Left ventricle myocardium superior (tissue), 1 donor: ENCODE data around the gene DCC. TPM values are rescaled to one million over a fixed set of nuclear protein-coding genes. Genes with fewer than 3 reads are reported as not detected.

ENCODE experiments used
- ATAC-seq: fragments of 200-7000 bp; cut with Tn5 transposase; one replicate; pipeline ENCODE4 v1.9.1; 2020; ENCODE audit warnings: mild to moderate bottlenecking, moderate library complexity
- DNase-seq: peaks from one replicate; pipeline ENCODE4 v3.0.0-alpha.2; 2020
- intact Hi-C: fragments of 100-400 bp; cut with micrococcal nuclease; formaldehyde crosslinking; loops from one replicate; pipeline ENCODE4 v1.11.0; 2022
- total RNA-seq: library from RNA; stranded (reverse); fragmentation: NEBNext Ultra II Directional; extraction: Animal tissue kit (Norgen Biotek cat#: 25700); gene quantifications from one replicate; pipeline ENCODE4 v1.2.1, GENCODE V29; 2021
- donor health status: DM: no; HTN: yes; CAD: no; lungs with severe emphysema.

DCC gene
- total RNA-seq, 1 donor from 2014 or later, result not detected

DNA sequence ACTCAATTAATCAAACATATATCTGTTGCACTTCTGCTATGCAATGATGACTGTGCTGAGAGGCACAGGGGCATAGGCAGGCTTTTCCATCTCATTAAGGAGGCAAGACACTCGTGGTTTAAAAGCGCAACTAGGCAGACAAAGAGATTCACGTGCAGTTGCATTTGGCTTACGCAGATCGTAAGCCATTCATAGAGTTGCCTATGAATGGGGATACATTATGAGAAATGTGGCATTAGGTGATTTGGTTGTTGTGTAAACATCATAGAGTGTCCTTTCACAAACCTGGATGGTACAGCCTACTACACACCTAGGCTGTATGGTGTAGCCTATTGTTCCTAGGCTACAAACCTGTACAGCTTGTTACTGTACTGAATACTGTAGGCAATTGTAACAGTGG lies 284.7 kb downstream of the DCC start:
- DNase-seq (no peak), ATAC-seq (no peak)
- intact Hi-C loops, result no loop called here

DNA sequence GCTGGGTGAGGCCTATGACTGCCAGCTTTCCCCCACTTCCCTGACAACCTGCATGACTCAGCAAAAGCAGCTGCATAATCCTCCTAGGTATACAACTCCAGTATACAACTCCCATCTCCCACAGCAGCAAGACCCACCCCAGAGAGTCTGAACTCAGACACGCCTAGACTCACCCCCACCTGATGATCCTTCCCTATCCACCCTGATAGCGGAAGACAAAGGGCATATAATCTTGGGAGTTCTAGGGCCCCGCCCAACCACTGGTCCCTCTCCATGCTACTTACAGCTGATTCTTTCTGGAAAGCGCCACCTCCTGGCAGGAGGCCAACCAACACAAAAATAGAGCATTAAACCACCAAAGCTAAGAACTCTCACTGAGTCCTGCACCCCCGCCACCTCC lies 296.5 kb downstream of the DCC start:
- no peak for DNase-seq
- ATAC-seq, result no peak
- intact Hi-C loops, result no loop called here

DNA sequence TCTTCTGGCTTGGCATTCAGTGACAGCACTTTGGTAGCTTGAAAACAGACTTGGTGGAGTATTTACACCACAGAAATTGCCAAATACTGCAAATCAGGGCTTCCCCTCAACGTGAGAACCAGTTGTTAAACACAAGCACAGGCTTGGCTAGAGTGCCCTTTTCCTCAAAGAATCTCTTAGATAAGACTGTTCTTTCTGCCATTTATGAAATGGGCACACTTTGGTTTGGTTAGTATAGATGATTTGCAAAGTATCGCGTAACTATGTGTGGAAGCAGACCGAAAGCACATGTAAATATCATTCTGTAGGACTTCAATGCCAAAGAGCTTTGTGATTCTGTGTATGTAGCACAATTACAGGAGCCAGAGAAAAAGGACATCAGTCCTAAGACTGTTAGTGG lies 308.2 kb downstream of the DCC start:
- no peak for DNase-seq
- intact Hi-C loops, result no loop called here
- no peak for ATAC-seq

DNA sequence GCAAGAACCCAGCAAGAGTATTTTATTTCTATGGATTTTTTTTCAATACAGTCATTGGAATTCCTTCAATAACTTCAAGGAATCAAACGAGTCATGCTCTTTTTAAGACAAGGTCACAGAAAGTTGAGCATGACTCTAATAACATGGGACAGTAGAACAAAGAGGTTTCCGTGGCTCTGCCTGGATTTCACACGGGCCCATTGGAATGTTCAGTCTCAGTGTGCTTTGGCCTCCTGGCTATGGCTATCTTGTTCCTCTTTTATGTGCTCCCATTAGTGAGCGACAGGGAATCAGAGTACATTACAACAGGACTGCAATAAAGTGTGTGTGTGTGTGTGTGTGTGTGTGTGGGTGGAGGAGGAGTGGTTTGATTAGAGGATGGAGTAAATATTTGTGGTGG lies 312.4 kb downstream of the DCC start:
- intact Hi-C loops, result no loop called here
- ATAC-seq, result no peak
- DNase-seq, result no peak

DNA sequence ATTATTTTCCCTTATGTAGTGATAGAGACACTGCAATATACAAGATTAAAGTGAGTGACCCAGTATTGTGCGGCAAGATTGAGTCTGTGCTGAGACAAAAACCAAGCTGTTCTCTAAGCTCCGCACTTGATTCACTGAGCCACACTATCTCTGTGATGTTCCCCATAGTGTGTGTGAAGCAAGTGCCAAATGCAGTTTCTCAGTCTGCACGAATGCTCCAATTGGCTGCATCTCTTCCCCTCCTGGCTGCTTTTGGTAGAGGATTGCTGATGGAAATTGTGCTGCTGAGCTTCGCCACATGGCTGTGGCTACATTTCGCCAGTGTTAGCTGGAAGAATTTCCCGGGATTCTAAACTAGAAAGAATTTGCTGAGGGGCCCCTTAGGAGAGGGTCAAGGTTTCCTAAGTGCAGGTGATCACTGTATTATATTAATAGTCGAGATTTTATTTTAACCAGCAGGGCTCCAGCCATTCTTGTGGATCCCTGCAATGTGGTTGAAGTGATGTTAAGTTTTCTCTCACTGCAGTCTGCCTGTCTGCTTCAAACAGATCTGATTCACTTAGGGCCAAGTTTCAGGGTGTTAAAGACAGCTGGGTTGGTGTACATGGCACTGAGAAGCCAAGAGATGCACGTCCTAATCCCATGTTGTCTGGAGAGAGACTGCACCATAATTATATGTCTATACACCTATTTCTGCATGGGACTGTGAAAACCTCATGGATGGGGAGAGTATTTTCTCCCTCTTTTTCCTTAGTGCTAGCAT lies 317.2 kb downstream of the DCC start:
- DNase-seq, result no peak
- no peak for ATAC-seq
- intact Hi-C loops, result no loop called here

DNA sequence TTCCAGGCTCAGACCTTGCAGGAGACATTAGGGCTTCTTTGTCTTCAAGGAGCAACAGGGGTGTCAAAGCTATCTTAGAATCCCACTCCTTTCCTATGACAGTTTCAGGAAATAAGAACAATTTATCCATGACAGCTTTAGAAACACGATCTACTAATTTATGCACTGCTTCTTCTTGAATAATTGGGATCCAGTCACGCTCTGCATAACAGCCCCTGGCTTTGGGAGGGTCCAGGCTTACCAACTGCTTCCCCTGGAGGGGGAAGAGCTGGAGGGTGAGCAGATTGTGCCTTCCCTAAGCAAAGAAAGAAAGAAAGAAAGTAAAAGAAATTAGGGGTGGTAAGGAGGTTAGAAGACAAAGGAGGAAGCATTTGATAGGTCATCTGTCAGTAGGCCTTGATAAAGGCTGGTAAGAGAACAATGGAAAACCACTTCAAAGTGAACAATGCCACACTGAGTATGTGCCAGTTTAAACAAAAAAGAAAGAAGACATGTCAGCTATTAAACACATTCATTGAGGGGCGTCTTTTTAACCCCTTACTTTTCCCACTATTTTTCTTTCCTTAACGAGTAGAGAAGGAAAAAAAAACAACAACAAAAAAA lies 327.6 kb downstream of the DCC start:
- ATAC-seq, result no peak
- intact Hi-C loops, result no loop called here

DNA sequence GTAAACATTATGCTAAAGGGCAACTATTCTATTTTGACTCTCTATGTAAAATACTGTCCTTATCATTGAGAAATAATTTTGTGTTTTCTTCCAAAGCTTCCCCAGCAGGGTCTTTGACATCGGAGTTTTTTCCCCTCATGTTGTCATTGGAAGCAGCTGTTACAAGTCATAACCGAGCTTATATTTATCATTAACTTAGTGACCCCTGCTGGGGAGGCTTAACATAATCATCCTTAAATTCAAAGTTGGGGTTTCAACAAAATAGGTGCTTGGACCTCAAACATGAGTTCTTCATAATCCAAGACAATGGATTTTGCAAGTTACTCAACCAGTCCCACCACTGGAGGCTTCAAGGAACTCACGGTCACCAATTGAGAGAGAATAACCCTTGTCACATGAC lies 330.9 kb downstream of the DCC start:
- DNase-seq (no peak), ATAC-seq (no peak)
- intact Hi-C loops, result no loop called here

More for the DNA sequence above, 327.6 kb downstream of the DCC start:
- DNase-seq, result no peak

DNA sequence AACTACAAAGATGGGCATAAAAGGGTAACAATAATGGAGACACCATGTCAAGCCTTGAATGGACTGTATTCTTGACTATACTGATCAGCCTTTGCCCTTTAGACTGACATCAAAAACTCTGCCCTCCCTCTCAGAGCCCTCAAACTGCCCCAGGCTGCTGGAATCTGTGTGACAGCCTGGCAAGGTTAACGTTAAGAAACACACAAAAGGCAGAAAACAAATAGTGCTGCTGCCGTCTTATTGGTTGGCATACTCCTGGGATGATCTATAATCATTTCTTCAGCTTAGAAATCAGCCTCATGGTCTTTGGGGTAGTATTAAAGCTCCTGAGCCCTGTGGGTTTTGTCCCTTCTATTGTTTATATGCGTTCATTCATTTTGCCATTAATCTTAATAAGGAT lies 338.0 kb downstream of the DCC start:
- intact Hi-C loops, result no loop called here
- DNase-seq (no peak), ATAC-seq (no peak)

DNA sequence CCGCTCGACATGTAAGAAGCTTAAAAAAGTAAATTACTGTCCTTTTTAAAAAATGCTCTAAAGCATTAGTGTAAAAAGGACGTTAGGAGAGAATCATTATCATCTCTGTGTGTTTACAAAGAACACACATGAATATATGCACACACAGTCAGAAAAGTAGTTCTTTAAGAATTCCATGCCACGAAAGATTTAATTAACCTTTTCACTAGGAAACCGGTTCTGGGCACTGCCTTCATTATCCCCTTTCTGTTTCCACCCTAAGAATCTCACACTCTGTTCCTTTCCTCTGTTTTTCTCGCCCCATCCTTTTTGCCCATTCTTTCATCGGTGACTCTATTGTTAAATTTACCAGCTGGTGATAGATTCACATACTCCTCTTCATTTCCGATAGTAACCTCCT lies 338.6 kb downstream of the DCC start:
- no peak for ATAC-seq
- intact Hi-C loops, result no loop called here
- DNase-seq, result no peak

DNA sequence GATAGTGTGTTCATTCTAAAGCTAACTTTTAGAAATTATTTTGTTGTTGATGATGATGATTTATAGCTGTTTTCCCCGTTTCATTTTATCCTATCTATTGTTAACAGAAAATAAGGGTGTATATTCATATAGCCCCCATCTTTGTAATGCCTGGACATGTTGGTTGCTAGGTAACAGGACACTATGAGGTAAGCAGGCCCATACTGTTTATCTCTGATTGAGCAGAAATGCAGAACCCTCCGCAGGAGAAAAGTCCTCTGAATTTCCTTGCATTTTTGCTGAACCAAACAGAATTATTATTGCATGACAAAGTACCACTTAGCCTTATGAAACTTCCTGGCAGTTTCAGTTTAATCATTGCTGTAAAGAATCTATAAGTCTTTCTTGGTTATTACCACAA lies 339.4 kb downstream of the DCC start:
- no peak for ATAC-seq
- intact Hi-C loops, result no loop called here
- DNase-seq, result no peak

DNA sequence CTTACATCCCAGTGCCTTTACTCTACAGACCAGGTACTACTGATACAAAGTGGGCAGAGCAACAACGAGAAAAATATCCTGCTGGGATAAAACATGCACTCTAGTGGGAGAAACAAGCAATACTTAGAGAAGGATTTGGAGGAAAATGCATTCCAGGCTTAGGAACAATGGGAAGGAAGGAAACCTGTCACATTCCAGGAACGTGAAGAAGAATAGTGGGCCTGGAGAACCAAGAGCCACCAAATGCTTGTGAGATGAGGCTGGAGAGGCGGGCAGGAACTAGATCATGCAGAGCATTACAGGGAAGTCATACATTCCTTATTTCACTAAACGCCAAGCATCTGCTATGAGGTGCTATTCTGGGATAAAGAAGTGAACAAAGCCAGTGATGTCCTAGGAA lies 342.3 kb downstream of the DCC start:
- intact Hi-C loops, result no loop called here
- ATAC-seq, result no peak
- no peak for DNase-seq

DNA sequence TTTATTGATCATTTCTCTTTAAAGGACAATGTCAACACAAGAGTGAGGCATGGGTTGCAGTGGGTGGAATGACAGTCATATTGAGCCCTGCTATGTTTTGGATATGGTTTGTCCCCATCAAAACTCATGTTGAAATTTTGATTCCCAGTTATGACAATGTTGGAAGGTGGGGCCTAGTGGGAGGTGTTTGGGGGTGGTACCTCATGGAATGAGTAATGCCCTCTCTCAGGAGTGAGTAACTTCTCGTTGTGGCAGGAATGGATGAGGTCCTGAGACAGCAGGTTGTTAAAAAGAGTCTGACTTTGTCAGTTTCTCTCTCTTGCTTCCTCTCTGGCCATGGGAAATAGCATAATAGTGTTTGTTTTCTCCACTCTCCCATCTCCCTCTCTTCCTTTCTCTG lies 345.3 kb downstream of the DCC start:
- intact Hi-C loops, result no loop called here
- ATAC-seq, result no peak
- DNase-seq, result no peak

DNA sequence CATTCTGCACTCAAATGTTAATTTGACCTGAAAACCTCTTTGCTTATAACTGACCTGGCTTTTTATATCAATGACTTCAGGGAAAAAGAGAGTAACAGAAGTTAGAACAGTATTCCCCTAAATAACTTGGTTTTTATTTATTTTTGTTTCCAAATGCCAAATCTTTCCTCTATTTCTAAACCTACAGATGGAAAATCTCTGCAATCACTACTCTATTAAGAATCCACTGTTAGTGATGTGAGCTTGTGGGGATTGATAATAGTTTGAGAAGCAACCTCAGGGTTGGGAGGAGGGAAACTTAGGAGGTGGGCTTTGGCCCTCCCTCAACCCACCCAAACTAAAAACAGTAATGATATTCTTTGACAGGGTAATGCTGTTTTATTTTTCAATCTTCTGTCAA lies 351.8 kb downstream of the DCC start:
- no peak for ATAC-seq
- DNase-seq, result no peak
- intact Hi-C loops, result no loop called here

DNA sequence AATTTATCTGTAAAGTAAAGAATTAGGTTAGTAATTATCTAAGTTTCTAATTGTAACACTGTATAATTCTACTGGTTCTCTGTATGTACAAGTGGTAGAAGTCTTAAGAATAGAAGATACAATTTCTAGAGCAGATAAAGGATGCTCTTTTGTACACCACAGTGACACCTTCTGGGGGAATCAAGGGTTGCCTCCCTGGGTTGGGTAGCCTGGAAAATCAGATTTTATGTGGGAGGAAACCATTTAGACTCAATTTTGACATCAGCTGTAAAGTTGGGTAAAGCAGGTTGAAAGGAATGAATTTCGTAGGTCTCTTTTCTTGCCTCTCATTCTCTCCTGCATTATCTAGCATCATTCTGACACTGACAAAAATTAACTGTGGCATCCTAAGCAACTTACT lies 354.8 kb downstream of the DCC start:
- ATAC-seq, result no peak
- intact Hi-C loops, result no loop called here
- DNase-seq, result no peak

DNA sequence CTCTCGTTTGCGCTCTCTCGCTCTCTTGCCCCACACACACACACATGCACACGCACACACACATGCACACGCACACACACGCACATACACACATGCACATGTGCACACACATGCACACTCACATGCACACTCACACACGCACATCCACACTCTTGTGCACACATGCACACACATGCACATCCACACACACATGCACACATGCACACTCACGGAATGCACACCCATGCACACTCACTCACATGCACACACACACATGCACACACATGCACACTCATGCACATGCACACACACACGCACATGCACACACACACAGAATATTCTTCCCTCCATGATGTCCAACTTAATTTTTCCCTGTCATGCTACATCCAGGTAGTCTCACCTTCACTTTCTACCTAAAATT lies 360.1 kb downstream of the DCC start:
- DNase-seq (no peak), ATAC-seq (no peak)
- intact Hi-C loops, result no loop called here

DNA sequence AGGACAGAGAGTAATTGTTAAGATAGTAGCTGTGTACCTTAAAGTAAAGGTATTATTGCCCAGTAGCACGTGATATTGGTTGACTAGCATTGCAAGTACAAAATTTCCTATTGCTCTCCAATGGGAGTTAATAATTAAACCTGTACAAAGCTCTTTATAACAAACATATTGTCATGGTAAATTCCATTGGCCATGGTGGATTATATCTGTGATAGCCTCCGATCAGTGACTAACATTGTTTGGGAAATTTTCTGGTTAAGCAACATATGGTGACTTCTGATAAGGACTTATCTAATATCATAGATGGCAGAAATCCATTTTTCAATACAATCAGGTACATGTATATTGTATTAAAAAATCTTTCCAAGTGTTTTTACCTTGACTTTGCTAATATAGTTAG lies 360.8 kb downstream of the DCC start:
- no peak for ATAC-seq
- intact Hi-C loops, result no loop called here
- no peak for DNase-seq

DNA sequence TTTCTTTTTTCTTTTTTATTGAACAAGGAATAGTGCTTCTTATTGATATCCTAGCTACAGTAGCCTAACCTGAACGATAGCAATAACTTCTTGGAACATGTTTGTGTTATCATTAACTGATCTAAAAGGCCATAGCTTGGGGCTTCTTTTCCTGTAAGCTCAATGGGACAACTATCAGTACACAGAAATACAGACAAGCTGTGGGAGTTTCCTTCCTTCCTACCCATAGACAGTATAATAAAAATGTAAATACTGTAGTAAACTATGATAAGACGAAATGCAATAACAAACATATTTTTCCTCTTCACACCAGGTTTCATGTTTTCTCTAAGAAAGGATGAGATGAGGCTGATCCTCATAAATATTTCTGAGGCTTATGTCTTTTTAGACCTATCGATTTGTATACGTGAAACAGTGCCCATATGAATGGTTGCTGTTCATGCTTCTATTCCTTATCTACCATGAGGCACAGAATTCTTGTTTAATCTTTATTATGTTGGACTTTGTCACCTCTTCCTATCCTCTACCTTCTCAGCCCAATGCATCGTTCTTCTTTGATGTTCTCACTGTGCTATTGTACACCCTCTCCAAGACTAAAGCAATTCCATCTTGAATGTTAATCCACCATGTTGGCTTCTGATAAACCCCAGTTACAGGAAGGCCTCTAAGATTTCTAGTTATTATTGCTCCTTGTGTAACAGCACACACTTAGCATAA lies 361.4 kb downstream of the DCC start:
- ATAC-seq (no peak), DNase-seq (no peak)
- intact Hi-C loops, result no loop called here

DNA sequence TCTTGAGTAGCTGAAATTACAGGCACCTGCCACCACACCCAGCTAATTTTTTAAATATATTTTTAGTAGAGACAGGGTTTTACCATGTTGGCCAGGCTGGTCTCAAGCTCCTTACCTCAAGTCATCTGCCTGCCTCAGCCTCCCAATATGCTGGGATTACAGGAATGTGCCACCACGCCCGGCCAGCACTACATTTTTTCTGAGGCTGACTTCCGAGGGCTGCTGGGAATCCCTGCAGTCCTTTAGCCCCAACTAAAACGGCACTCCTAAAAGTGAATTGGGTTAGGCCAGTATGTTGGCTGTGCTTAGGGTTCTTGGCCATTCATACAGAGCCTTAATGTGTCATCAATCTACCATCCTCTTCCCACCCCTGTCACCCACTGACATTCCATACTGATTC lies 375.4 kb downstream of the DCC start:
- ATAC-seq (no peak), DNase-seq (no peak)
- intact Hi-C loops, result no loop called here

DNA sequence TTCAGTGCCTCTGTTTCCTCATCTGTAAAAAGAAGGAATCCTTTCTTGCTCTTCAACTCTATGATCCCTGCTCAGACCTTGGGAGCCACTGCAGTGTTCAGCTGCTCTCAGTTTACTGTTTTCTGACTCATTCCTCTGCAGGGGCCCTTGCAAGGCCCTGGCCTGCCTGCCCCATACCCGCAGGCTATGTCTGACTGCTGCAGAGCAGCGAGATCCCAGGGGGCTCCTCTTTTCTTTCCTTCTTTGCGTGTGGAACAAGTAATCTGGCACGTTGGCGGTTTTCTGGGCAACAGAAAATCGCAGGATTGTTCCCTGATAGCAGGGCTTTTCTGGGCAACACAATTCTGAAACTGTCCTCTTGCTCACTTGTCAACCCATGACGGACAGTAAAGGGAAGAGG lies 376.0 kb downstream of the DCC start:
- DNase-seq (peak; percentile 21), ATAC-seq (no peak)
- intact Hi-C loops, result no loop called here

DNA sequence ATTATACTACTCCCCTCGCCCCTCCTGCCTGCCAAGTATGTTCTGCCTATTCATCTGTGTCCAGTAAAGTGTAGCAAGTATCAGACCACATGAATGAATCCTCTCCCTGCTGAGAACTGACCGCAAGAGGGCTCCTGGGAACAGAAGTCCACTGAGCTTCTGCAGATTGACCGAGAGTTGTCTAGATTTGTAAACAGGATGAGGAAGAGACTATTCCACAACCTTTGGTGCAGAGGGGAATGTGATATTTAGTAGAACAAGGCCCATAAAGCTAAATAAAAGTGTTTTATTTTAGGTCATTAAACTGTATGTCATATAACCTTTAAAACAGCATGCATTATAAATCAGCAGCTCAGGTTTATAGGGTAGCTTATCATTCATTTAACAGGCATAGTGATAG lies 377.0 kb downstream of the DCC start:
- intact Hi-C loops, result no loop called here
- DNase-seq, result no peak
- ATAC-seq, result peak; percentile 15

DNA sequence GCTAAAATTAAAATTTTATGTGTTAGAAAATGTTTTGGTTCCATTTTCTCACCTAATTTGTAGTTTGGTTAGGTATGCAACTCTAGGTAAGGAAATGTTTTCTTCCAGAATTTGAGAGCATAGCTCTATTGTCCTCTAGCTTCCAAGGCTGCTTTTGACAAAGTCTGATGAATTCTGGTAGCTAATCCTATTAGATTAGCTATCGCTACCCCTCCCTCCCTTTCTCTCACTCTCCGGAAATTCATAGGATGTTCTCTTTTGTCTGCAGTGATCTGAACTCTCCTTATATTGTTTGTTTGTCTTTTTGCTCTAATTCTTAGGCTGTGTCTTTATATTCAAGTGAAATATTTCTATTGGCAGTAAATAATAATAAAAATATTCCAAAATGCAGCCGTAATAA lies 382.9 kb downstream of the DCC start:
- intact Hi-C loops, result no loop called here
- no peak for DNase-seq
- ATAC-seq, result no peak
